Esophagus squamous epithelium (tissue), 4 donors: ENCODE measurements around the gene MYO7B.

ENCODE experiments used
- CTCF ChIP-seq, 6 experiments: fragments of 450-650 bp in 4 of 6; fragments of 200-600 bp in 2 of 6; sonication (generic) in 2 of 6; IDR thresholded peaks; one replicate each; pipeline ENCODE4 v1.5.1; 2016 to 2019; ENCODE audit warnings: antibody characterized with exemption in 6 of 6, mild to moderate bottlenecking in 4 of 6, moderate library complexity in 4 of 6
- POLR2A ChIP-seq, 4 donors: fragments of 450-650 bp; IDR thresholded peaks; one replicate each; pipeline ENCODE4 v1.6.1; 2017; ENCODE audit warnings: antibody characterized with exemption in 4 of 4, mild to moderate bottlenecking in 4 of 4, moderate library complexity in 3 of 4

- TF ChIP-seq CTCF (IDR thresholded peaks at IDR 0.05) (no peak), POLR2A (IDR thresholded peaks at IDR 0.05) (no peak)
These were observed 128.8 kb downstream of the MYO7B start for GRCh38 chr2:127664065-127664894.
